Measurements from ENCODE around the gene HECTD3.
A peak's percentile ranks its signal among the peaks of the same experiment; 100 is the strongest.

Gene HECTD3

GRCh38 chr1:45010855-45011811, at the start of gene HECTD3:
HECTD3 (minus strand) TSS chr1:45011324; CDS start chr1:45011257, 67 bp downstream.
- DNase-seq, result peak; percentile 78 to 84

GRCh38 chr1:45059829-45060228, 48.7 kb upstream of the HECTD3 start:
- no peak for DNase-seq

- DNase-seq, result no peak
Observed at GRCh38 chr1:45057542-45057941, 46.4 kb upstream of the HECTD3 start.

- DNase-seq, result peak in 1 of 2 experiments; percentile 23
Observed at GRCh38 chr1:45051005-45051772, 40.1 kb upstream of the HECTD3 start.

GRCh38 chr1:45047032-45047431, 35.9 kb upstream of the HECTD3 start:
- no peak for DNase-seq

- DNase-seq, result no peak
Observed at GRCh38 chr1:45044916-45045315, 33.8 kb upstream of the HECTD3 start.

- DNase-seq, result no peak
Observed at GRCh38 chr1:45043094-45043493, 32.0 kb upstream of the HECTD3 start.

GRCh38 chr1:45040297-45040696, 29.2 kb upstream of the HECTD3 start:
- DNase-seq, result no peak

- no peak for DNase-seq
Observed at GRCh38 chr1:45038661-45039364, 27.7 kb upstream of the HECTD3 start.

- DNase-seq, result no peak
Observed at GRCh38 chr1:45038240-45038639, 27.1 kb upstream of the HECTD3 start.

- no peak for DNase-seq
Observed at GRCh38 chr1:45037456-45037855, 26.3 kb upstream of the HECTD3 start.

GRCh38 chr1:45035631-45036301, 24.6 kb upstream of the HECTD3 start:
- no peak for DNase-seq

GRCh38 chr1:45033356-45033755, 22.2 kb upstream of the HECTD3 start:
- DNase-seq, result no peak

GRCh38 chr1:45032837-45033236, 21.7 kb upstream of the HECTD3 start:
- no peak for DNase-seq

- DNase-seq, result no peak
Observed at GRCh38 chr1:45026446-45026845, 15.3 kb upstream of the HECTD3 start.

GRCh38 chr1:45023663-45024062, 12.5 kb upstream of the HECTD3 start:
- DNase-seq, result no peak

GRCh38 chr1:45018599-45019230, 7.6 kb upstream of the HECTD3 start:
- peak; percentile 72 to 77 for DNase-seq

- DNase-seq, result no peak
Observed at GRCh38 chr1:45016767-45017166, 5.6 kb upstream of the HECTD3 start.

GRCh38 chr1:45016090-45016697, 5.1 kb upstream of the HECTD3 start:
- DNase-seq, result no peak

- DNase-seq, result no peak
Observed at GRCh38 chr1:45015683-45016082, 4.6 kb upstream of the HECTD3 start.

GRCh38 chr1:45014321-45015028, 3.4 kb upstream of the HECTD3 start:
- DNase-seq, result peak; percentile 86 to 88

Measured in activated T-cell treated with anti-CD3 and anti-CD28 coated beads, Interleukin-2, amount 50 U/mL, for 48 hours (primary cell).